ENCODE results near the gene OR6S1. TPM values are rescaled to one million over a fixed set of nuclear protein-coding genes. Genes with fewer than 3 reads are reported as not detected.

Gene OR6S1
- total and polyA plus RNA-seq, 2 experiments from 2014 or later = not detected

GRCh38 chr14:20652996-20653975 lies 11.8 kb upstream of the OR6S1 start:
- Histone ChIP-seq H3K4me1 (ENCODE audit: insufficient read depth) (peaks cover 14% of the 10 kb centered on the region; the same call in 1 of the 2 replicates), H4K20me1 (replicated peaks; ENCODE audit: insufficient read depth) (no peaks in the 10 kb centered on the region), H3K27ac (ENCODE audit: low read depth) (no peak overlapping the region), H3K79me2 (replicated peaks; ENCODE audit: insufficient read depth) (no peaks in the 10 kb centered on the region), H3K4me3 (peak overlapping the region; percentile 75), H2AFZ (peak overlapping the region; percentile 94), H3K27me3 (ENCODE audit: insufficient read depth) (peaks cover 33% of the 10 kb centered on the region), H3K4me2 (peak overlapping the region; percentile 81), H3K9me2 (ENCODE audit: insufficient read depth) (no peaks in the 10 kb centered on the region), H3F3A (replicated peaks; ENCODE audit: low read depth) (no peaks in the 10 kb centered on the region), H3K36me3 (ENCODE audit: insufficient read depth) (no peaks in the 10 kb centered on the region)
- TF ChIP-seq JUNB (IDR thresholded peaks at IDR 0.05; ENCODE audit: unreplicated experiment) (no peak), ETS1 (IDR thresholded peaks at IDR 0.05) (no peak), ZNF462 (CRISPR knock-in tag; IDR thresholded peaks at IDR 0.05) (no peak), CTCF (conservative IDR thresholded peaks at IDR 0.05; ENCODE audit: low read depth in 2 of 2) (no peak), CREB1 (CRISPR knock-in tag; IDR thresholded peaks at IDR 0.05; ENCODE audit: low read depth) (peak; percentile 51; the same call in 1 of the 2 replicates), POLR2AphosphoS5 (IDR thresholded peaks at IDR 0.05; ENCODE audit: low read depth) (no peak)
- Mint-ChIP-seq H3K4me3 (peak overlapping the region; percentile 98), H3K4me1 (peaks cover 28% of the 10 kb centered on the region), H3K36me3 (ENCODE audit: low read depth) (no peaks in the 10 kb centered on the region; the same call in 2 of the 3 replicates), H3K27me3 (ENCODE audit: insufficient read depth, low read depth, poor library complexity) (peaks cover 47% of the 10 kb centered on the region), H3K27ac (peak overlapping the region; percentile 29; the same call in 1 of the 2 replicates), H3K9me3 (peaks cover 6% of the 10 kb centered on the region; the same call in 2 of the 3 replicates)
- peak; percentile 67 for ATAC-seq
- peak; percentile 92 for DNase-seq (ENCODE audit: low spot score)
